ENCODE results near the gene FOXS1. TPM values are rescaled to one million over a fixed set of nuclear protein-coding genes. Genes with fewer than 3 reads are reported as not detected.

FOXS1 gene
- total and polyA plus RNA-seq, 5 donors from 2014 or later: not detected

GRCh38 chr20:31849306-31849930, 4.0 kb upstream of the FOXS1 start:
- DNase-seq (no peak), ATAC-seq (ENCODE audit: low read depth in 2 of 2) (no peak)
- Mint-ChIP-seq H3K27ac (no peak overlapping the region), H3K27me3 (peaks cover 19% of the 10 kb centered on the region), H3K4me3 (no peak overlapping the region), H3K36me3 (no peaks in the 10 kb centered on the region), H3K4me1 (peaks cover 0 to 2% (median 0%) of the 10 kb centered on the region in 4 donors), H3K9me3 (peaks cover 0 to 2% (median 0%) of the 10 kb centered on the region in 7 donors)
- peaks cover 4% of the 10 kb centered on the region for H3K27me3 ChIP-seq (ENCODE audit: control insufficient read depth, insufficient read depth, low read length)
- no peaks in the 10 kb centered on the region for H3K4me1 ChIP-seq (ENCODE audit: control insufficient read depth, insufficient read depth, low read length, poor library complexity, severe bottlenecking)
- no peak overlapping the region for H3K4me3 ChIP-seq (ENCODE audit: low read depth, low read length)
- no peaks in the 10 kb centered on the region for H3K36me3 ChIP-seq (ENCODE audit: control insufficient read depth, insufficient read depth, low read length)
- H3K9me3 ChIP-seq (ENCODE audit: control insufficient read depth in 2 of 2, low read length in 2 of 2): no peaks in the 10 kb centered on the region
- H3K27ac ChIP-seq (ENCODE audit: insufficient read depth, low read length, poor library complexity, severe bottlenecking): no peak overlapping the region

- Mint-ChIP-seq H3K4me3 (no peak overlapping the region), H3K36me3 (no peaks in the 10 kb centered on the region), H3K4me1 (peaks cover 0 to 2% (median 0%) of the 10 kb centered on the region in 4 donors), H3K9me3 (peaks cover 0 to 2% (median 0%) of the 10 kb centered on the region in 7 donors), H3K27me3 (peaks cover 19% of the 10 kb centered on the region), H3K27ac (no peak overlapping the region)
- ATAC-seq (ENCODE audit: low read depth in 2 of 2): no peak
- Histone ChIP-seq H3K27ac (ENCODE audit: insufficient read depth, low read length, poor library complexity, severe bottlenecking) (no peak overlapping the region), H3K4me1 (ENCODE audit: control insufficient read depth, insufficient read depth, low read length, poor library complexity, severe bottlenecking) (no peaks in the 10 kb centered on the region), H3K9me3 (ENCODE audit: control insufficient read depth in 2 of 2, low read length in 2 of 2) (no peaks in the 10 kb centered on the region), H3K4me3 (ENCODE audit: low read depth, low read length) (no peak overlapping the region), H3K27me3 (ENCODE audit: control insufficient read depth, insufficient read depth, low read length) (no peaks in the 10 kb centered on the region), H3K36me3 (ENCODE audit: control insufficient read depth, insufficient read depth, low read length) (no peaks in the 10 kb centered on the region)
- DNase-seq: no peak
Observed at GRCh38 chr20:31848088-31848999, 2.9 kb upstream of the FOXS1 start.

GRCh38 chr20:31846793-31847138, 1.4 kb upstream of the FOXS1 start:
- Mint-ChIP-seq H3K9me3 (peaks cover 0 to 2% (median 0%) of the 10 kb centered on the region in 7 donors), H3K36me3 (no peaks in the 10 kb centered on the region), H3K27ac (no peak overlapping the region), H3K4me1 (peaks cover 0 to 2% (median 0%) of the 10 kb centered on the region in 4 donors), H3K4me3 (no peak overlapping the region), H3K27me3 (peaks cover 15% of the 10 kb centered on the region)
- H3K27me3 ChIP-seq (ENCODE audit: control insufficient read depth, insufficient read depth, low read length): no peaks in the 10 kb centered on the region
- H3K4me1 ChIP-seq (ENCODE audit: control insufficient read depth, insufficient read depth, low read length, poor library complexity, severe bottlenecking): no peaks in the 10 kb centered on the region
- H3K9me3 ChIP-seq (ENCODE audit: control insufficient read depth in 2 of 2, low read length in 2 of 2): no peaks in the 10 kb centered on the region
- no peaks in the 10 kb centered on the region for H3K36me3 ChIP-seq (ENCODE audit: control insufficient read depth, insufficient read depth, low read length)
- H3K4me3 ChIP-seq (ENCODE audit: low read depth, low read length): no peak overlapping the region
- no peak for ATAC-seq (ENCODE audit: low read depth in 2 of 2)
- H3K27ac ChIP-seq (ENCODE audit: insufficient read depth, low read length, poor library complexity, severe bottlenecking): no peak overlapping the region
- no peak for DNase-seq

GRCh38 chr20:31844737-31845299, 586 bp downstream of the FOXS1 start:
- no peak overlapping the region for H3K27ac Mint-ChIP-seq
- Histone ChIP-seq H3K4me1 (ENCODE audit: control insufficient read depth, insufficient read depth, low read length, poor library complexity, severe bottlenecking) (no peaks in the 10 kb centered on the region), H3K4me3 (ENCODE audit: low read depth, low read length) (no peak overlapping the region), H3K27me3 (ENCODE audit: control insufficient read depth, insufficient read depth, low read length) (no peaks in the 10 kb centered on the region), H3K36me3 (ENCODE audit: control insufficient read depth, insufficient read depth, low read length) (no peaks in the 10 kb centered on the region), H3K27ac (ENCODE audit: insufficient read depth, low read length, poor library complexity, severe bottlenecking) (no peak overlapping the region), H3K9me3 (ENCODE audit: control insufficient read depth in 2 of 2, low read length in 2 of 2) (no peaks in the 10 kb centered on the region)
- no peaks in the 10 kb centered on the region for H3K36me3 Mint-ChIP-seq
- H3K27me3 Mint-ChIP-seq: peaks cover 4% of the 10 kb centered on the region
- peaks cover 0 to 2% (median 0%) of the 10 kb centered on the region in 7 donors for H3K9me3 Mint-ChIP-seq
- peaks cover 0 to 2% (median 0%) of the 10 kb centered on the region in 4 donors for H3K4me1 Mint-ChIP-seq
- no peak for ATAC-seq (ENCODE audit: low read depth in 2 of 2)
- no peak overlapping the region for H3K4me3 Mint-ChIP-seq
- no peak for DNase-seq

GRCh38 chr20:31843881-31844280, 1.5 kb downstream of the FOXS1 start:
- Histone ChIP-seq H3K4me3 (ENCODE audit: low read depth, low read length) (no peak overlapping the region), H3K36me3 (ENCODE audit: control insufficient read depth, insufficient read depth, low read length) (no peaks in the 10 kb centered on the region), H3K27ac (ENCODE audit: insufficient read depth, low read length, poor library complexity, severe bottlenecking) (no peak overlapping the region), H3K9me3 (ENCODE audit: control insufficient read depth in 2 of 2, low read length in 2 of 2) (no peaks in the 10 kb centered on the region), H3K4me1 (ENCODE audit: control insufficient read depth, insufficient read depth, low read length, poor library complexity, severe bottlenecking) (no peaks in the 10 kb centered on the region), H3K27me3 (ENCODE audit: control insufficient read depth, insufficient read depth, low read length) (no peaks in the 10 kb centered on the region)
- H3K4me3 Mint-ChIP-seq: no peak overlapping the region
- no peak for ATAC-seq (ENCODE audit: low read depth in 2 of 2)
- H3K36me3 Mint-ChIP-seq: no peaks in the 10 kb centered on the region
- no peak for DNase-seq
- H3K9me3 Mint-ChIP-seq: peaks cover 0 to 1% (median 0%) of the 10 kb centered on the region in 7 donors
- peaks cover 0 to 2% (median 0%) of the 10 kb centered on the region in 4 donors for H3K4me1 Mint-ChIP-seq
- H3K27me3 Mint-ChIP-seq: peaks cover 4% of the 10 kb centered on the region
- H3K27ac Mint-ChIP-seq: no peak overlapping the region

- Mint-ChIP-seq H3K4me1 (peaks cover 0 to 2% (median 0%) of the 10 kb centered on the region in 4 donors), H3K27me3 (peaks cover 4% of the 10 kb centered on the region), H3K4me3 (no peak overlapping the region), H3K36me3 (no peaks in the 10 kb centered on the region), H3K9me3 (no peaks in the 10 kb centered on the region), H3K27ac (no peak overlapping the region)
- no peaks in the 10 kb centered on the region for H3K27me3 ChIP-seq (ENCODE audit: control insufficient read depth, insufficient read depth, low read length)
- no peak overlapping the region for H3K27ac ChIP-seq (ENCODE audit: insufficient read depth, low read length, poor library complexity, severe bottlenecking)
- H3K4me3 ChIP-seq (ENCODE audit: low read depth, low read length): no peak overlapping the region
- DNase-seq: no peak
- H3K36me3 ChIP-seq (ENCODE audit: control insufficient read depth, insufficient read depth, low read length): no peaks in the 10 kb centered on the region
- H3K9me3 ChIP-seq (ENCODE audit: control insufficient read depth in 2 of 2, low read length in 2 of 2): no peaks in the 10 kb centered on the region
- ATAC-seq (ENCODE audit: low read depth in 2 of 2): no peak
- no peaks in the 10 kb centered on the region for H3K4me1 ChIP-seq (ENCODE audit: control insufficient read depth, insufficient read depth, low read length, poor library complexity, severe bottlenecking)
Observed at GRCh38 chr20:31843288-31843687, 2.1 kb downstream of the FOXS1 start.

- Mint-ChIP-seq H3K36me3 (no peaks in the 10 kb centered on the region), H3K27ac (no peak overlapping the region), H3K9me3 (no peaks in the 10 kb centered on the region)
Observed at GRCh38 chr20:31842471-31843157, 2.8 kb downstream of the FOXS1 start.

More at GRCh38 chr20:31842471-31843157, 2.8 kb downstream of the FOXS1 start:
- no peaks in the 10 kb centered on the region for H3K9me3 ChIP-seq (ENCODE audit: control insufficient read depth in 2 of 2, low read length in 2 of 2)
- Mint-ChIP-seq H3K4me1 (peaks cover 0 to 2% (median 0%) of the 10 kb centered on the region in 4 donors), H3K27me3 (peaks cover 3% of the 10 kb centered on the region), H3K4me3 (no peak overlapping the region)
- no peak overlapping the region for H3K4me3 ChIP-seq (ENCODE audit: low read depth, low read length)
- H3K27me3 ChIP-seq (ENCODE audit: control insufficient read depth, insufficient read depth, low read length): no peaks in the 10 kb centered on the region
- DNase-seq: no peak
- H3K4me1 ChIP-seq (ENCODE audit: control insufficient read depth, insufficient read depth, low read length, poor library complexity, severe bottlenecking): no peaks in the 10 kb centered on the region
- H3K36me3 ChIP-seq (ENCODE audit: control insufficient read depth, insufficient read depth, low read length): no peaks in the 10 kb centered on the region
- H3K27ac ChIP-seq (ENCODE audit: insufficient read depth, low read length, poor library complexity, severe bottlenecking): no peak overlapping the region
- ATAC-seq (ENCODE audit: low read depth in 2 of 2): no peak

Measured in CD4-positive, CD25-positive, alpha-beta regulatory T cell (primary cell).